Subcutaneous abdominal adipose tissue (tissue), 5 donors: Measurements from ENCODE around the gene CALML4.
"Not testable (repeated sequence)": the region's sequence is repeated elsewhere in the genome, so short reads cannot be mapped to it uniquely, and the experiment has no call there.

ENCODE experiments used
- H3K27ac ChIP-seq: one replicate; pipeline ENCODE4 v1.7.0; 2013; ENCODE audit warnings: low read depth, mild to moderate bottlenecking, inconsistent platforms, low read length, moderate library complexity
- H3K27me3 ChIP-seq, 5 donors: one replicate each; pipeline ENCODE4 v1.7.0; 2013; ENCODE audit warnings: low read length in 5 of 5, inconsistent platforms in 1 of 5; ENCODE audit not compliant: control insufficient read depth in 5 of 5, insufficient read depth in 4 of 5
- H3K36me3 ChIP-seq, 5 donors: one replicate each; pipeline ENCODE4 v1.7.0; 2013; ENCODE audit warnings: low read length in 5 of 5; ENCODE audit not compliant: control insufficient read depth in 5 of 5, insufficient read depth in 5 of 5
- H3K4me1 ChIP-seq, 5 donors: one replicate each; pipeline ENCODE4 v1.7.0; 2013; ENCODE audit warnings: low read length in 5 of 5, mild to moderate bottlenecking in 3 of 5, moderate library complexity in 1 of 5; ENCODE audit not compliant: control insufficient read depth in 5 of 5, insufficient read depth in 5 of 5
- H3K4me3 ChIP-seq, 5 donors: one replicate each; pipeline ENCODE4 v1.7.0; 2013; ENCODE audit warnings: low read length in 5 of 5, low read depth in 1 of 5
- H3K9ac ChIP-seq, 5 donors: one replicate each; pipeline ENCODE4 v1.7.0; 2013; ENCODE audit warnings: low read length in 5 of 5, mild to moderate bottlenecking in 4 of 5, moderate library complexity in 3 of 5
- H3K9me3 ChIP-seq, 5 donors: one replicate each; pipeline ENCODE4 v1.7.0; 2013; ENCODE audit warnings: low read length in 5 of 5; ENCODE audit not compliant: control insufficient read depth in 5 of 5
- donor health status: healthy.
- donor health status: healthy.
- donor health status: healthy.
- donor health status: healthy.
- donor health status: healthy.

CALML4 gene

GRCh38 chr15:68217341-68217740, 12.2 kb upstream of the CALML4 start:
- Histone ChIP-seq H3K4me3 (no peak overlapping the region), H3K27ac (no peak overlapping the region), H3K9ac (no peak overlapping the region), H3K36me3 (peaks cover 0 to 2% (median 0%) of the 10 kb centered on the region in 5 donors), H3K9me3 (no peaks in the 10 kb centered on the region), H3K27me3 (no peaks in the 10 kb centered on the region), H3K4me1 (peaks cover 0 to 6% (median 3%) of the 10 kb centered on the region in 5 donors)

DNA sequence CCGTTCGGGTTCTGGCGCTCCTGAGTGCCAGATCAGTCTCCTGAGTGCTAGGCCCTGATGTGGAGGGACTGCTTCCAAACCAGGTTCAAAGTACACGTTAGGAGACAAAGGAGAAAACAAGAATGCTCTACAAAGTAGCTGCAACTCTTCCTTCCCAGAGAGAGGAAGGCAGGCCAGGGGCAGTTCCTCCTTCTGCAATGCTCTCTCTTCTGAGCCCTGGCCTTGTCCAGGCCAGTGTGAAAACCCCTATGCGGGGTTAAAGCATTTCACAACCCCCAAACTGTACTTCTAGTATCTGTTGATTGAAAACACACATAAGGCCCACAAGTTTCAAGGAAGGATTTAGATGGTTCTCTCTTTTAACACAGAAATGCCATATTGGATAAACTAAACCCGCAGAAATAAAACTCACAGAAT, 9.7 kb upstream of the CALML4 start:
- Histone ChIP-seq H3K4me1 (peaks cover 0 to 14% (median 7%) of the 10 kb centered on the region in 5 donors), H3K9ac (no peak overlapping the region), H3K36me3 (peaks cover 0 to 6% (median 0%) of the 10 kb centered on the region in 5 donors), H3K27ac (no peak overlapping the region), H3K9me3 (no peaks in the 10 kb centered on the region), H3K4me3 (no peak overlapping the region), H3K27me3 (no peaks in the 10 kb centered on the region)

DNA sequence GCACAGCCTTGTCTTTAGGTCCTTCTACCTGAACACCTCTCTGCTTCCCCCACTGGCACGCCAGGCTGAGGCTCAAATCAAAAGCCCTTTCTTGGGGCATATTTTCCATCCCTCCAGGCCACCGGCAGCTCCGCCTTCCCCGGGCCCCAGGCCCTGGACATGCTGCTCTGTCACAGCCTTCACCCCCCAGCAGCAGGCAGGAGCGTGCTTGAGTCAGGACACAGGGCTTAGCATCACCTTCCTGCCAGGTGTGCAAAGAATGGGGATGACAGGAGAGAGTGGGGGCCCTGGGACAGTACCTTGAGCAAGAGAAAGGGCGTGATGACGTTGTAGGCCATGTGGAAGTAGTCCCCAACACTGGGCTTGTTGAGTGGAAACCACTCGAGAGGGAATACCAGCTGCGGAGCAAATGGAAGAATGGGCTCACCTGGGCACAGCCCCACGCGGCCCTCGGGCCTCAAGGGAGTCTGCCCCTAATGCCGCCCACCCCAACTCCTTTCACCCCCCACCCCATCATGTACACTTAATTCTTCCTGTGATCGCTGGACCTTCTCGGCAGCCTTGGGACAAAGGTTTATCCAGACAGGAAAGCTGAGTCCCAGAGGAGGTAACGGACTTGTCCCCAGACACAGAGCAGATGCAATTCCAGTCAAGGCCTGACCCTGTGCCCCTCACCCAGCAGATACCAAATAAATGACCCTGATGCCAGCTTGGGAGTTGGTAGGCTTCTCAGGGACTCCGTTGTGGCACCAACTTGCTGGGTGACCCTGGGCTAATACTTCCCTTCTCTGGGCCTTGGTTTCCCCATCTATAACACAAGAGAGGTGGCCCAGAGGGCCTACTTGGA, 9.1 kb upstream of the CALML4 start:
- Histone ChIP-seq H3K4me1 (peaks cover 0 to 14% (median 7%) of the 10 kb centered on the region in 5 donors), H3K27ac (no peak overlapping the region), H3K9ac (no peak overlapping the region), H3K9me3 (no peaks in the 10 kb centered on the region), H3K4me3 (no peak overlapping the region), H3K36me3 (peaks cover 0 to 6% (median 0%) of the 10 kb centered on the region in 5 donors), H3K27me3 (no peaks in the 10 kb centered on the region)

- not testable (repeated sequence) for H3K9ac ChIP-seq, H3K27me3 ChIP-seq, H3K36me3 ChIP-seq, H3K9me3 ChIP-seq, H3K27ac ChIP-seq, H3K4me3 ChIP-seq
- peaks cover 0 to 14% (median 10%) of the 10 kb centered on the region in 5 donors for H3K4me1 ChIP-seq
These were observed 8.3 kb upstream of the CALML4 start for GRCh38 chr15:68213491-68213845.

GRCh38 chr15:68211656-68212320, 6.7 kb upstream of the CALML4 start:
- Histone ChIP-seq H3K9me3 (no peaks in the 10 kb centered on the region), H3K4me1 (peaks cover 0 to 24% (median 10%) of the 10 kb centered on the region in 5 donors), H3K27ac (no peak overlapping the region), H3K9ac (no peak overlapping the region), H3K4me3 (no peak overlapping the region), H3K27me3 (no peaks in the 10 kb centered on the region), H3K36me3 (peaks cover 0 to 4% (median 0%) of the 10 kb centered on the region in 5 donors)

DNA sequence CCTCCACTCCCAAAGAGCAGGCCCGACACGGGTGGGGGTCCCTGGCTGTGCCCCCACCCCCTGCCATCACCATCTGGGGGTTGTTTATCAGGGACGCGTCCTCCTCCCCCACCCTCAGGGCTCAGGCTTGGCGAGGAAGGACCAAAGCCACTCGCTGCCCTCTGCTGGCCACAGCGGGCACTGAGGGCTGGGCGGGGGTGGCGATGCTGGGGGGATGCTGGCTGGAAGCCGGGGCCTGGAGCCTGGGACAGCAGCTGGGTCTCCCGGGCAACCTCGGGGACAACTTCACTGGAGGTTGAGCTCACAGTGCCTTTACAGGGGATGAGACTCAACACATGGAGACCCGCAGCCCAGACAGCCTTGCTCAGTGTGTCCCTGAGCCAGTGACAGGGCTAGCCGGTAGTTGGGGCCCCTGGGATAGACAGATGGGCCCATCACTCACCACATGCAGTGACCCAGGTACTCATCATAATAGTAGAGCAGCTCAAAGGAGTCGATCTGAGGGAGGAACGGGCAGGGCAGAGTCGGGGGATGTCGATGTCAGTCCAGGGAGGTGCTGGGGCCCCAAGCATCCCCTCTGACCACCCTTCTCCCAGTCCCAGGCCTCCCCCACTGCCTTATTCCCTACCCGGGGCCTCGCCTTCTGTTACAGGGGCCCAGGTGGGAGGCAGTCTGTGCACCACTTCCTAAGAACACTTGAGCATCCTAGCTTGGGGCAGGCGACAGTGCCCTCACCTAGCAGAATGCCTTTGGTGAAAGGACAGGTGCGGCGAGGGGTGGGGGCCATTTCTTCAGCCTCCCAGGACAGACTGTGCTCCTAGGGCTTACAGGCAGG, 5.9 kb upstream of the CALML4 start:
- Histone ChIP-seq H3K27ac (no peak overlapping the region), H3K4me3 (peak overlapping the region in 1 of 5 donors; percentile 48), H3K9me3 (no peaks in the 10 kb centered on the region), H3K27me3 (no peaks in the 10 kb centered on the region), H3K9ac (no peak overlapping the region), H3K4me1 (peaks cover 0 to 31% (median 17%) of the 10 kb centered on the region in 5 donors), H3K36me3 (peaks cover 0 to 4% (median 0%) of the 10 kb centered on the region in 5 donors)

GRCh38 chr15:68210409-68210756, 5.3 kb upstream of the CALML4 start:
- no peak overlapping the region for H3K9ac ChIP-seq
- peaks cover under 1 to 38% (median 23%) of the 10 kb centered on the region in 5 donors for H3K4me1 ChIP-seq
- H3K9me3 ChIP-seq = no peaks in the 10 kb centered on the region
- H3K27me3 ChIP-seq = no peaks in the 10 kb centered on the region
- H3K27ac ChIP-seq = no peak overlapping the region
- peaks cover 0 to 4% (median 0%) of the 10 kb centered on the region in 5 donors for H3K36me3 ChIP-seq
- peak overlapping the region in 1 of 5 donors; percentile 48 for H3K4me3 ChIP-seq

DNA sequence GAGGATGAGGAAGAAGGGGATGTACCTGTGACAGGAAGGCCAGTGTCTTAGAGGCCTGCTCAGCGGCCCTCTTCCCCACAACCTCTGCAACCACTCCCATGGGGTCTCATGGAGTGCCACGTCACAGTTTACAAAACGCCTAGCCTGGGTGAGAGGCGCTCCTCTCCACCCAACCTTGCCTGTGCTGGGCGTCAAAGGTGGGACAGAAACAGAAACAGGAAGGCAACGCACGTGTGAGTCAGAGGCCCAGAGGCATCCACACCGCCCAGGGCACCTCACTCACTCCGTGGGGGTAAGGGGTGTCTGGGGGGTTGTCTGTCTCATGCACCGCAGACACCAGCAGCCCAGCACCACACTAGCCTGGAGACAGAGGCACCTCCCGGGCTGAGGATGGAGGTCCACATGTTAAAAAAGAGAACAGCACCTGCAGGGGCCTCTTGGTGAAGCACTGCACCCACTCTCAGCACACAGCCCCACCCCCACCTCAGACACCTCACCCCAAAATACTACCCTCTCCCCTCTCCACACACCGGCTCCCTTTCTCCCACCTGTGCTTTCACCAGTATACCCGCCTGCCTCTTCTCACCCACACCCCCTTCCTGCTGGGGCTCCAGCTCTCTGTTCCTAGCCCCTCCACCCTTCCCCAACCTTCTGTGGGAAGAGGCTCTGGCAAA, 4.7 kb upstream of the CALML4 start:
- no peak overlapping the region for H3K27ac ChIP-seq
- H3K27me3 ChIP-seq = no peaks in the 10 kb centered on the region
- peak overlapping the region in 1 of 5 donors; percentile 19 for H3K9ac ChIP-seq
- peaks cover 0 to 4% (median 0%) of the 10 kb centered on the region in 5 donors for H3K36me3 ChIP-seq
- no peaks in the 10 kb centered on the region for H3K9me3 ChIP-seq
- H3K4me1 ChIP-seq = peaks cover 2 to 43% (median 27%) of the 10 kb centered on the region in 5 donors
- H3K4me3 ChIP-seq = no peak overlapping the region

GRCh38 chr15:68209272-68209671, 4.1 kb upstream of the CALML4 start:
- H3K4me3 ChIP-seq = no peak overlapping the region
- H3K9me3 ChIP-seq = no peaks in the 10 kb centered on the region
- H3K36me3 ChIP-seq = peaks cover 0 to 4% (median 0%) of the 10 kb centered on the region in 5 donors
- peak overlapping the region in 1 of 5 donors; percentile 19 for H3K9ac ChIP-seq
- no peak overlapping the region for H3K27ac ChIP-seq
- no peaks in the 10 kb centered on the region for H3K27me3 ChIP-seq
- H3K4me1 ChIP-seq = peaks cover 2 to 45% (median 30%) of the 10 kb centered on the region in 5 donors
